HepG2 (cell line): Measurements from ENCODE around the gene OOSP1. TPM values are rescaled to one million over a fixed set of nuclear protein-coding genes. Genes with fewer than 3 reads are reported as not detected.

ENCODE experiments used
- ATAC-seq: fragments of 200-7000 bp; cut with Tn5 transposase; 3 replicates; pipeline ENCODE4 v1.9.1; 2020; ENCODE audit warnings: mild to moderate bottlenecking, moderate library complexity
- BruUV-seq: library from RNA; stranded (reverse); fragments of 400-500 nt; replicated peaks from 2 replicates; lab custom pipeline; 2021; lab: Mats Ljungman, UMichigan
- CTCF ChIA-PET: fragments of 300-600 bp; formaldehyde crosslinking; extraction: SDS; loops from one replicate; lab custom pipeline; 2021; ENCODE audit warnings: low total read pairs, inconsistent platforms, low intra/inter-chr PET ratio; lab: Yijun Ruan, JAX
- POLR2A ChIA-PET: fragments of 350-600 bp; sonication (Branson Sonifier 250); formaldehyde crosslinking; loops from one replicate; lab custom pipeline; 2020; ENCODE audit warnings: antibody characterized with exemption, inconsistent platforms; lab: Yijun Ruan, JAX
- DNase-seq: peaks from one replicate; pipeline ENCODE4 v3.0.0-alpha.2; 2015; ENCODE audit warnings: low spot score
- FAIRE-seq: peaks from 3 replicates; lab custom pipeline; 2011; peaks lifted over from hg19 to GRCh38; lab: Jason Lieb, UNC
- H2AFZ ChIP-seq: one replicate; pipeline ENCODE4 v1.6.1; 2011; ENCODE audit warnings: low read length, inconsistent platforms
- H3K27ac ChIP-seq: fragments of 300-600 bp; 3 replicates; pipeline ENCODE4 v1.8.0; 2011; ENCODE audit warnings: mixed run types, mild to moderate bottlenecking, mixed read lengths, low read length, inconsistent platforms; ENCODE audit not compliant: insufficient read depth; ENCODE audit errors: extremely low read length
- H3K27me3 ChIP-seq, 2 experiments: fragments of 200-600 bp in 1 of 2; 2 replicates in 1 of 2; 3 replicates in 1 of 2; pipeline versions ENCODE4 v1.6.0 to v1.8.0; 2011; ENCODE audit warnings: low read length in 2 of 2, mild to moderate bottlenecking in 2 of 2, moderate library complexity in 2 of 2, inconsistent platforms in 1 of 2; ENCODE audit not compliant: insufficient read depth in 2 of 2, control insufficient read depth in 1 of 2
- H3K36me3 ChIP-seq, 2 experiments: fragments of 200-600 bp in 1 of 2; replicated peaks in 1 of 2; 2 replicates in 1 of 2; 3 replicates in 1 of 2; pipeline versions ENCODE4 v1.5.1 to v1.8.0; 2011; ENCODE audit warnings: low read length in 2 of 2, inconsistent platforms in 1 of 2; ENCODE audit not compliant: insufficient read depth in 2 of 2, control insufficient read depth in 1 of 2
- H3K4me1 ChIP-seq: 2 replicates; pipeline ENCODE4 v1.5.1; 2012; ENCODE audit warnings: low read length, inconsistent platforms; ENCODE audit not compliant: insufficient read depth
- H3K4me2 ChIP-seq: 2 replicates; pipeline ENCODE4 v1.6.0; 2011; ENCODE audit warnings: low read depth, low read length, inconsistent platforms
- H3K4me3 ChIP-seq, 3 experiments: fragments of 200-600 bp in 1 of 3; sonication (generic), shearing (Covaris generic) in 1 of 3; replicated peaks in 1 of 3; 2 replicates each; pipeline ENCODE4 v1.5.1; 2011 to 2016; ENCODE audit warnings: low read length in 3 of 3, inconsistent platforms in 2 of 3, low read depth in 2 of 3, mild to moderate bottlenecking in 2 of 3, control low read depth in 1 of 3, mixed read lengths in 1 of 3; ENCODE audit not compliant: insufficient read depth in 1 of 3
- H3K79me2 ChIP-seq: one replicate; pipeline ENCODE4 v1.6.1; 2011; ENCODE audit warnings: low read length, inconsistent platforms; ENCODE audit not compliant: insufficient read depth
- H3K9ac ChIP-seq: 2 replicates; pipeline ENCODE4 v1.6.0; 2011; ENCODE audit warnings: mild to moderate bottlenecking, low read depth, low read length, inconsistent platforms; ENCODE audit not compliant: insufficient read depth
- H3K9me3 ChIP-seq: 2 replicates; pipeline ENCODE4 v1.5.1; 2012; ENCODE audit warnings: mild to moderate bottlenecking, low read length
- H4K20me1 ChIP-seq: 2 replicates; pipeline ENCODE4 v1.6.0; 2011; ENCODE audit warnings: inconsistent platforms, mild to moderate bottlenecking, low read length, moderate library complexity; ENCODE audit not compliant: insufficient read depth
- POLR2A ChIP-seq, 2 experiments: IDR thresholded peaks; 2 replicates each; pipeline ENCODE4 v1.6.1; 2011; ENCODE audit warnings: low read depth in 2 of 2, low read length in 2 of 2, mild to moderate bottlenecking in 1 of 2, moderate library complexity in 1 of 2; ENCODE audit not compliant: insufficient read depth in 1 of 2
- RCOR2 ChIP-seq: IDR thresholded peaks from 2 replicates; pipeline ENCODE4 v1.6.1; 2016; ENCODE audit warnings: missing biosample characterization, missing genetic modification reagents
- SRY ChIP-seq: sonication (generic); formaldehyde crosslinking; IDR thresholded peaks from 2 replicates; pipeline ENCODE4 v1.8.0; 2022; ENCODE audit warnings: mild to moderate bottlenecking, missing genetic modification reagents
- ZFP36L2 ChIP-seq: sonication (generic); formaldehyde crosslinking; IDR thresholded peaks from 2 replicates; pipeline ENCODE4 v1.4.0; 2020; ENCODE audit warnings: missing genetic modification reagents
- ZNF891 ChIP-seq: sonication (generic); formaldehyde crosslinking; IDR thresholded peaks from 2 replicates; pipeline ENCODE4 v1.5.0; 2020; ENCODE audit warnings: mild to moderate bottlenecking, missing genetic modification reagents
- WGBS: methylation state at CpG from one replicate; pipeline ENCODE4 v1.1.6; 2017; ENCODE audit warnings: low lambda C conversion rate; 5-methylcytosine and 5-hydroxymethylcytosine counted together
- in situ Hi-C: cut with HindIII; loops from 2 replicates; pipeline ENCODE4 v1.10.0; 2017; ENCODE audit warnings: low pct_unique_long_range_greater_than_20kb; ENCODE audit not compliant: extremely low pct_ligation_motif_present
- intact Hi-C: fragments of 100-400 bp; cut with micrococcal nuclease; formaldehyde crosslinking; loops from one replicate; pipeline ENCODE4 v1.10.0; 2022; ENCODE audit not compliant: unreplicated experiment
- polyA plus RNA-seq, 8 experiments: library from polyadenylated mRNA; depleted of rRNA in 3 of 8; stranded (reverse) in 7 of 8; unstranded in 1 of 8; fragments of >200 nt; fragmentation: Illumina TruSeq in 4 of 8; extraction: Trizol in 4 of 8; gene quantifications; 2 replicates each; pipeline versions ENCODE4 v1.2.1 to v1.2.3, GENCODE V29; 2011 to 2016; ENCODE audit warnings: low read depth in 4 of 8, missing spikeins in 1 of 8, mixed read lengths in 1 of 8; ENCODE audit not compliant: insufficient read depth in 1 of 8
- total RNA-seq, 5 experiments: library from RNA; depleted of rRNA; stranded (reverse); fragments of >200 nt; fragmentation: Illumina TruSeq; extraction: Trizol; gene quantifications; 2 replicates each; pipeline ENCODE4 v1.2.3, GENCODE V29; 2016; ENCODE audit warnings: low read depth in 1 of 5
- TF ChIP-seq, protein P1 (sequence below): sonication (generic); formaldehyde crosslinking; IDR thresholded peaks from 2 replicates; pipeline ENCODE4 v1.8.0; 2022; ENCODE audit warnings: mild to moderate bottlenecking, missing genetic modification reagents
- TF ChIP-seq, protein P2 (sequence below): sonication (generic); formaldehyde crosslinking; IDR thresholded peaks from 2 replicates; pipeline ENCODE4 v1.5.0; 2020; ENCODE audit warnings: missing genetic modification reagents

Gene OOSP1
- total and polyA plus RNA-seq, 2 of the 13 experiments (the other 11 are each of a cell fraction or from before 2014, with no cell fraction given) = not detected

DNA sequence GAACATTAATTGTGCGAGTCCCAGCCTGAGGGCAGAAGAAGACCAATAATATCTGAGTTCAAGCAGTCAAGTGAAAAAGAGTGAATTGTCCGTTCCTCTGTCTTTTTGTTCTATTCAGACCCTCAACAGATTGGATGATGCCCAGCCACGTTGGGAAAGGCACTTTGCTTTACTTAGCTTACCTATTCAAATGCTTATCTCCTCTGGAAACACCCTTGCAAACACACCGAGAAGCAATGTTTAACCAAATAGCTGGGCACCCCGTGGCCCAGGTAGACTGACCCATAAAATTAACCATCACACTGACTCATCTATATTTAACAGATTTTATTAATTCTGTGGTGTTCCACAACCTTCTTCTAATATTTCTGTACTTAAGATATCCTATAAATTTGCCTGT is 34.9 kb downstream of the OOSP1 start:
- POLR2A ChIA-PET = no interaction called here
- Histone ChIP-seq H4K20me1 (no peaks in the 10 kb centered on the region), H3K9ac (no peak overlapping the region), H2AFZ (no peak overlapping the region), H3K4me1 (no peaks in the 10 kb centered on the region), H3K9me3 (no peaks in the 10 kb centered on the region), H3K4me3 (no peak overlapping the region), H3K27ac (no peak overlapping the region), H3K79me2 (no peaks in the 10 kb centered on the region), H3K4me2 (no peak overlapping the region), H3K36me3 (no peaks in the 10 kb centered on the region), H3K27me3 (no peaks in the 10 kb centered on the region)
- DNase-seq (no peak), ATAC-seq (no peak), FAIRE-seq (no peak)
- in situ Hi-C loops = no loop called here
- no TSS peak for BruUV-seq
- 2% methylated on average over 5 of the region's 5 CpGs for WGBS
- no peak for TF ChIP-seq SRY (CRISPR knock-in tag)
- TF ChIP-seq POLR2A (IDR thresholded peaks at IDR 0.05; ENCODE audit: insufficient read depth in 1 of 2, low read depth in 2 of 2, low read length in 2 of 2) = no peak
- no peak for TF ChIP-seq ZNF891 (CRISPR knock-in tag)
- TF ChIP-seq, protein P1, sequence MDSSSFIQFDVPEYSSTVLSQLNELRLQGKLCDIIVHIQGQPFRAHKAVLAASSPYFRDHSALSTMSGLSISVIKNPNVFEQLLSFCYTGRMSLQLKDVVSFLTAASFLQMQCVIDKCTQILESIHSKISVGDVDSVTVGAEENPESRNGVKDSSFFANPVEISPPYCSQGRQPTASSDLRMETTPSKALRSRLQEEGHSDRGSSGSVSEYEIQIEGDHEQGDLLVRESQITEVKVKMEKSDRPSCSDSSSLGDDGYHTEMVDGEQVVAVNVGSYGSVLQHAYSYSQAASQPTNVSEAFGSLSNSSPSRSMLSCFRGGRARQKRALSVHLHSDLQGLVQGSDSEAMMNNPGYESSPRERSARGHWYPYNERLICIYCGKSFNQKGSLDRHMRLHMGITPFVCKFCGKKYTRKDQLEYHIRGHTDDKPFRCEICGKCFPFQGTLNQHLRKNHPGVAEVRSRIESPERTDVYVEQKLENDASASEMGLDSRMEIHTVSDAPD (CRISPR knock-in tag) = no peak
- TF ChIP-seq RCOR2 (CRISPR knock-in tag) = no peak
- TF ChIP-seq, protein P2, sequence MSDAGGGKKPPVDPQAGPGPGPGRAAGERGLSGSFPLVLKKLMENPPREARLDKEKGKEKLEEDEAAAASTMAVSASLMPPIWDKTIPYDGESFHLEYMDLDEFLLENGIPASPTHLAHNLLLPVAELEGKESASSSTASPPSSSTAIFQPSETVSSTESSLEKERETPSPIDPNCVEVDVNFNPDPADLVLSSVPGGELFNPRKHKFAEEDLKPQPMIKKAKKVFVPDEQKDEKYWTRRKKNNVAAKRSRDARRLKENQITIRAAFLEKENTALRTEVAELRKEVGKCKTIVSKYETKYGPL = no peak
- TF ChIP-seq ZFP36L2 (CRISPR knock-in tag) = no peak
- CTCF ChIA-PET = no interaction called here
- intact Hi-C loops = no loop called here
